Measurements from ENCODE around the gene SRPK1. TPM values are rescaled to one million over a fixed set of nuclear protein-coding genes. Genes with fewer than 3 reads are reported as not detected.

Gene SRPK1
- total RNA-seq, 1 donor from 2014 or later = 55.4 TPM

Other genes with a start within 250 kb of the SRPK1 start
- gene FKBP5, start 232.2 kb downstream of the SRPK1 start, total RNA-seq (ENCODE audit: insufficient read depth, low replicate concordance) = 21.7 TPM
- gene ARMC12, start 184.1 kb downstream of the SRPK1 start, total RNA-seq (ENCODE audit: insufficient read depth, low replicate concordance) = not detected
- not detected for gene CLPSL2, start 144.5 kb downstream of the SRPK1 start, total RNA-seq (ENCODE audit: insufficient read depth, low replicate concordance)
- not detected for gene CLPSL1, start 140.1 kb downstream of the SRPK1 start, total RNA-seq (ENCODE audit: insufficient read depth, low replicate concordance)
- gene CLPS, start 123.8 kb downstream of the SRPK1 start, total RNA-seq (ENCODE audit: insufficient read depth, low replicate concordance) = not detected
- gene LHFPL5, start 115.7 kb downstream of the SRPK1 start, total RNA-seq (ENCODE audit: insufficient read depth, low replicate concordance) = 0.24 TPM
- 3.1 TPM for gene SLC26A8, start 103.5 kb upstream of the SRPK1 start, total RNA-seq (ENCODE audit: insufficient read depth, low replicate concordance)
- 68.9 TPM for gene MAPK14, start 106.7 kb upstream of the SRPK1 start, total RNA-seq (ENCODE audit: insufficient read depth, low replicate concordance)
- 19.3 TPM for gene MAPK13, start 209.4 kb upstream of the SRPK1 start, total RNA-seq (ENCODE audit: insufficient read depth, low replicate concordance)